Activated CD8-positive, alpha-beta memory T cell treated with anti-CD3 and anti-CD28 coated beads for 4 hours (primary cell): ENCODE measurements around the gene ERC2.

Source experiments
- DNase-seq, 2 donors: peaks; one replicate each; pipeline ENCODE4 v3.0.0-alpha.2; 2020; ENCODE audit warnings: low read depth in 2 of 2

ERC2 gene

GRCh38 chr3:56189536-56189935, 278.7 kb downstream of the ERC2 start:
- DNase-seq = no peak

- no peak for DNase-seq
These were observed 280.1 kb downstream of the ERC2 start for GRCh38 chr3:56188201-56188600.

GRCh38 chr3:56187051-56187450, 281.2 kb downstream of the ERC2 start:
- no peak for DNase-seq

GRCh38 chr3:56185827-56186226, 282.4 kb downstream of the ERC2 start:
- no peak for DNase-seq

- no peak for DNase-seq
These were observed 284.7 kb downstream of the ERC2 start for GRCh38 chr3:56183529-56183928.

GRCh38 chr3:56180433-56180832, 287.8 kb downstream of the ERC2 start:
- DNase-seq = no peak

GRCh38 chr3:56173601-56174000, 294.7 kb downstream of the ERC2 start:
- DNase-seq = no peak

- DNase-seq = no peak
These were observed 303.8 kb downstream of the ERC2 start for GRCh38 chr3:56164436-56164835.

- no peak for DNase-seq
These were observed 310.4 kb downstream of the ERC2 start for GRCh38 chr3:56157693-56158362.

GRCh38 chr3:56154297-56154696, 314.0 kb downstream of the ERC2 start:
- DNase-seq = no peak

- DNase-seq = no peak
These were observed 320.9 kb downstream of the ERC2 start for GRCh38 chr3:56147354-56147753.

GRCh38 chr3:56145410-56145809, 322.9 kb downstream of the ERC2 start:
- no peak for DNase-seq

GRCh38 chr3:56144805-56145204, 323.5 kb downstream of the ERC2 start:
- DNase-seq = no peak

- no peak for DNase-seq
These were observed 330.9 kb downstream of the ERC2 start for GRCh38 chr3:56137415-56137814.

- DNase-seq = no peak
These were observed 331.8 kb downstream of the ERC2 start for GRCh38 chr3:56136514-56136913.

GRCh38 chr3:56135941-56136340, 332.3 kb downstream of the ERC2 start:
- DNase-seq = no peak

- DNase-seq = no peak
These were observed 334.8 kb downstream of the ERC2 start for GRCh38 chr3:56133423-56133822.

- DNase-seq = no peak
These were observed 335.5 kb downstream of the ERC2 start for GRCh38 chr3:56132762-56133161.

GRCh38 chr3:56131974-56132590, 336.2 kb downstream of the ERC2 start:
- no peak for DNase-seq

GRCh38 chr3:56130036-56130435, 338.2 kb downstream of the ERC2 start:
- no peak for DNase-seq

- DNase-seq = no peak
These were observed 341.6 kb downstream of the ERC2 start for GRCh38 chr3:56126632-56127031.

GRCh38 chr3:56125358-56126005, 342.8 kb downstream of the ERC2 start:
- no peak for DNase-seq

- DNase-seq = no peak
These were observed 343.7 kb downstream of the ERC2 start for GRCh38 chr3:56124546-56124945.
